OCI-LY7 (cell line): ENCODE results near the gene ADRA1B. TPM values are rescaled to one million over a fixed set of nuclear protein-coding genes. Genes with fewer than 3 reads are reported as not detected.
A peak's percentile ranks its signal among the peaks of the same experiment; 100 is the strongest.

Source experiments
- BruUV-seq: library from RNA; stranded (reverse); fragments of 400-500 nt; replicated peaks from 2 replicates; lab custom pipeline; 2021; lab: Mats Ljungman, UMichigan
- CTCF ChIA-PET: fragments of 300-600 bp; sonication (Branson Sonifier 250); formaldehyde crosslinking; loops from one replicate; lab custom pipeline; 2022; ENCODE audit warnings: antibody characterized with exemption; ENCODE audit not compliant: unreplicated experiment; lab: Charles Lee
- POLR2A ChIA-PET: fragments of 300-600 bp; sonication (Branson Sonifier 250); formaldehyde crosslinking; loops from one replicate; lab custom pipeline; 2022; ENCODE audit warnings: antibody characterized with exemption; lab: Charles Lee
- DNase-seq: peaks from one replicate; pipeline ENCODE4 v3.0.0-alpha.2; 2015; ENCODE audit warnings: low spot score
- H2AFZ ChIP-seq: fragments of 200-600 bp; sonication (generic), shearing (Covaris generic); 2 replicates; pipeline ENCODE4 v1.6.1; 2014; ENCODE audit warnings: mild to moderate bottlenecking, antibody characterized with exemption, low read length, moderate library complexity
- H3K27ac ChIP-seq: fragments of 200-600 bp; sonication (generic); 2 replicates; pipeline ENCODE4 v1.5.1; 2014; ENCODE audit warnings: mixed run types, low read depth, mild to moderate bottlenecking, moderate library complexity, low read length, inconsistent platforms; ENCODE audit not compliant: poor library complexity, severe bottlenecking
- H3K36me3 ChIP-seq: fragments of 200-600 bp; sonication (generic); 2 replicates; pipeline ENCODE4 v1.6.1; 2014; ENCODE audit warnings: mild to moderate bottlenecking, antibody characterized with exemption, low read length, moderate library complexity, mixed read lengths; ENCODE audit not compliant: insufficient read depth
- H3K4me1 ChIP-seq: fragments of 200-600 bp; sonication (generic); 2 replicates; pipeline ENCODE4 v1.5.1; 2014; ENCODE audit warnings: mild to moderate bottlenecking, low read length; ENCODE audit not compliant: insufficient read depth, poor library complexity, severe bottlenecking
- H3K4me2 ChIP-seq: fragments of 200-600 bp; sonication (generic); 2 replicates; pipeline ENCODE4 v1.6.1; 2014; ENCODE audit warnings: mild to moderate bottlenecking, low read length
- H3K4me3 ChIP-seq: fragments of 200-600 bp; sonication (generic); 2 replicates; pipeline ENCODE4 v1.5.1; 2014; ENCODE audit warnings: mild to moderate bottlenecking, low read depth, low read length; ENCODE audit not compliant: poor library complexity, severe bottlenecking
- H3K79me2 ChIP-seq: fragments of 200-600 bp; sonication (generic); 2 replicates; pipeline ENCODE4 v1.6.1; 2016; ENCODE audit warnings: low read depth, mild to moderate bottlenecking, low read length, moderate library complexity, mixed read lengths; ENCODE audit not compliant: insufficient read depth
- H3K9me2 ChIP-seq: fragments of 200-600 bp; sonication (generic); 2 replicates; pipeline ENCODE4 v1.6.1; 2016; ENCODE audit warnings: mild to moderate bottlenecking, low read length, mixed read lengths; ENCODE audit not compliant: insufficient read depth
- H3K9me3 ChIP-seq: fragments of 200-600 bp; sonication (generic); 2 replicates; pipeline ENCODE4 v1.6.1; 2014; ENCODE audit warnings: mild to moderate bottlenecking, mixed run types, low read length, mixed read lengths
- H4K20me1 ChIP-seq: fragments of 200-600 bp; sonication (generic); 2 replicates; pipeline ENCODE4 v1.6.1; 2014; ENCODE audit warnings: mild to moderate bottlenecking, antibody characterized with exemption, low read length, moderate library complexity, mixed read lengths; ENCODE audit not compliant: insufficient read depth
- EZH2phosphoT487 ChIP-seq: fragments of 200-600 bp; sonication (generic); IDR thresholded peaks from 2 replicates; pipeline ENCODE4 v1.6.1; 2018; ENCODE audit warnings: low read depth, borderline replicate concordance, mild to moderate bottlenecking, mixed run types, antibody characterized with exemption, low read length, moderate library complexity, mixed read lengths
- intact Hi-C: fragments of 100-400 bp; cut with micrococcal nuclease; formaldehyde crosslinking; loops from one replicate; pipeline ENCODE4 v1.10.0; 2022; ENCODE audit not compliant: unreplicated experiment
- total RNA-seq, 2 experiments: library from RNA; depleted of rRNA in 1 of 2; stranded (reverse); fragments of >200 nt in 1 of 2; shearing (Covaris generic) in 1 of 2; gene quantifications; 2 replicates each; pipeline ENCODE4 v1.2.3, GENCODE V29; 2014 to 2022
- TF ChIP-seq, protein P1 (sequence below): fragments of 200-600 bp; sonication (generic); conservative IDR thresholded peaks from 2 replicates; pipeline ENCODE4 v1.5.1; 2014; ENCODE audit warnings: mild to moderate bottlenecking, antibody characterized with exemption, low read length, moderate library complexity, mixed read lengths

ADRA1B gene
- total RNA-seq, 2 experiments from 2014 or later: not detected

DNA sequence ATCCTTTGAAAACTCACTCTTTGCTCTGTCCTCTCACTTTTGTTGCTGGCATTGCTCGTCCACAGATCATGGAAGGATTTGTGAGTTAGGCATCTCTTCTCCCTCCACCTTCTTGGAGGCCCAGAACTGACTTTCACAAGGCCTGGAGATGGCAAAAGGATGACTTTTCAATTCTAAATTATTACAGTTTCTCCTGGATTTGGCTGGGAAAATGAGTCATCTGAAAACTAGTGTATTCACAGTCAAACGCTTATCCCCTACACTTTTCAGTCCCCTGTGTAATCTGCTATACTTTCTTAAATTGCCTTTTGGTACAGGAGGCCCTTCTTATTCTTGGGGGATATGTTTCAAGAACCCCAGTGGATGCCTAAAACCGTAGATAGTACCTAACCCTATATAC, 35.6 kb downstream of the ADRA1B start:
- BruUV-seq: no TSS peak
- no peaks in the 10 kb centered on the region for H3K79me2 ChIP-seq
- DNase-seq: no peak
- no peak for TF ChIP-seq EZH2phosphoT487
- TF ChIP-seq, protein P1, sequence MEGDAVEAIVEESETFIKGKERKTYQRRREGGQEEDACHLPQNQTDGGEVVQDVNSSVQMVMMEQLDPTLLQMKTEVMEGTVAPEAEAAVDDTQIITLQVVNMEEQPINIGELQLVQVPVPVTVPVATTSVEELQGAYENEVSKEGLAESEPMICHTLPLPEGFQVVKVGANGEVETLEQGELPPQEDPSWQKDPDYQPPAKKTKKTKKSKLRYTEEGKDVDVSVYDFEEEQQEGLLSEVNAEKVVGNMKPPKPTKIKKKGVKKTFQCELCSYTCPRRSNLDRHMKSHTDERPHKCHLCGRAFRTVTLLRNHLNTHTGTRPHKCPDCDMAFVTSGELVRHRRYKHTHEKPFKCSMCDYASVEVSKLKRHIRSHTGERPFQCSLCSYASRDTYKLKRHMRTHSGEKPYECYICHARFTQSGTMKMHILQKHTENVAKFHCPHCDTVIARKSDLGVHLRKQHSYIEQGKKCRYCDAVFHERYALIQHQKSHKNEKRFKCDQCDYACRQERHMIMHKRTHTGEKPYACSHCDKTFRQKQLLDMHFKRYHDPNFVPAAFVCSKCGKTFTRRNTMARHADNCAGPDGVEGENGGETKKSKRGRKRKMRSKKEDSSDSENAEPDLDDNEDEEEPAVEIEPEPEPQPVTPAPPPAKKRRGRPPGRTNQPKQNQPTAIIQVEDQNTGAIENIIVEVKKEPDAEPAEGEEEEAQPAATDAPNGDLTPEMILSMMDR: no peak
- no peaks in the 10 kb centered on the region for H3K9me2 ChIP-seq
- 0 out of 2 replicates have a peak overlapping the region, but pooled peaks have one; percentile 10 for H2AFZ ChIP-seq
- no peak overlapping the region for H3K4me2 ChIP-seq
- H4K20me1 ChIP-seq: no peaks in the 10 kb centered on the region
- no peaks in the 10 kb centered on the region for H3K9me3 ChIP-seq
- H3K36me3 ChIP-seq: no peaks in the 10 kb centered on the region
- ChIA-PET CTCF (interaction anchor here (0.6 kb wide), 1 partner anchor 246 kb away, joined by 4 read pairs; no protein-coding TSS in a partner anchor), POLR2A (interaction anchor here (0.7 kb wide), 1 partner anchor 11 kb away, joined by 3 read pairs; no protein-coding TSS in a partner anchor)
- no peak overlapping the region for H3K4me3 ChIP-seq
- H3K4me1 ChIP-seq: no peaks in the 10 kb centered on the region
- no peak overlapping the region for H3K27ac ChIP-seq
- intact Hi-C loops: no loop called here

DNA sequence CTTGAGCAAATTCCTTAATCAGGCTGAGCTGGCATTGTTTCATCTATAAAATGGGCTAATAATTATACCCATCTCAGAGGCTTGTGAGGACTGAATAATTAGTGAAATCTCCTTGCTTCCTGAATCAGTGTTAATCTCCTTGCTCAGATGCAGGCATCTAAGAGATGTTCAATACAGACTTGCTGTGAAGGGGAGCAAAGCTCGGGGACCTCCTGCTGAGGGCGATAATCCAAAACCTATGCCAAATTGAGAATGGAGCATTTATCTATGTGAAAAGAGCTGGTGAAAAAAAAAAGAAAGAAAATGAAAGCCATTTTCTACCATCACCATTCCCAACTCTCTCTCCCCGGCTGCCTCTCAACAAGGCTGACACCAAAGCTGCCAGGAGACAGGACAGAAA, 37.3 kb downstream of the ADRA1B start:
- H3K4me1 ChIP-seq: no peaks in the 10 kb centered on the region
- H4K20me1 ChIP-seq: no peaks in the 10 kb centered on the region
- TF ChIP-seq, protein P1: no peak
- no peak for TF ChIP-seq EZH2phosphoT487
- H3K36me3 ChIP-seq: no peaks in the 10 kb centered on the region
- no peaks in the 10 kb centered on the region for H3K79me2 ChIP-seq
- intact Hi-C loops: no loop called here
- CTCF ChIA-PET: no interaction called here
- no peaks in the 10 kb centered on the region for H3K9me3 ChIP-seq
- POLR2A ChIA-PET: no interaction called here
- BruUV-seq: no TSS peak
- DNase-seq: no peak
- no peaks in the 10 kb centered on the region for H3K9me2 ChIP-seq
- H3K4me2 ChIP-seq: no peak overlapping the region
- no peak overlapping the region for H3K27ac ChIP-seq
- no peak overlapping the region for H2AFZ ChIP-seq
- no peak overlapping the region for H3K4me3 ChIP-seq

DNA sequence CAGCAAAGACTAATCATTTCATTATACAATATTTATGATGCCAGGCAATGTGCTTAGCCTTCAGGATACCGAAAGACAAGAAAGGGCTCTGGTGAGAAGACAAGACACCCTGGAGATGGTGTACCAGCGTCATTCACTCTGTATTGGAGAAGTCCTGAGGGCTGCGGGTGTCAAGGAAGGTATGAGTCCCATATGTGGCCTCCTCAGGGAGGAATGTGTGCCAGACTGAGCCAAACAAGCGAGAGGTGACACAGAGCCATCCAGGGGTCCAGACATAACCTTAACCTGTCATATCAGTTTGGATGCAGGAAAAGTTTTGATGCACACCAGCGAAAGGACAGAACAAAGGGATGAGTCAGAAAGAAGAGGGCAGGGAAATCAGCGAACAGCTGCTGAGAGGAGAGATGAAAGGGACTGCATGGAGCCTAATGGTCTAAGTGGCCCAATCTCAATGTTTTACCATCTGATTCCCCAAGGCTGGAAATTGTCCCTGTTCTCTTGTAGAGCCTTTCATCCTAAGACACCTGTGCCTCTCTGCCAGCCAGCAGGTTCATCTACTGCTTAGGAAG, 38.9 kb downstream of the ADRA1B start:
- Histone ChIP-seq H3K4me1 (no peaks in the 10 kb centered on the region), H2AFZ (no peak overlapping the region), H3K79me2 (no peaks in the 10 kb centered on the region), H3K4me3 (no peak overlapping the region), H3K9me2 (no peaks in the 10 kb centered on the region), H4K20me1 (no peaks in the 10 kb centered on the region), H3K4me2 (no peak overlapping the region), H3K27ac (no peak overlapping the region), H3K36me3 (no peaks in the 10 kb centered on the region), H3K9me3 (no peaks in the 10 kb centered on the region)
- ChIA-PET CTCF (no interaction called here), POLR2A (no interaction called here)
- TF ChIP-seq, protein P1: no peak
- TF ChIP-seq EZH2phosphoT487: no peak
- BruUV-seq: no TSS peak
- intact Hi-C loops: no loop called here
- DNase-seq: no peak
